K562 (cell line): ENCODE results near the gene ITGA2B. TPM values are rescaled to one million over a fixed set of nuclear protein-coding genes. Genes with fewer than 3 reads are reported as not detected.
A peak's percentile ranks its signal among the peaks of the same experiment; 100 is the strongest.

Experiments used
- ATAC-seq: fragments of 200-7000 bp; cut with Tn5 transposase; 3 replicates; pipeline ENCODE4 v1.9.1; 2020; ENCODE audit warnings: moderate library complexity
- BruUV-seq: library from RNA; stranded (reverse); fragments of 400-500 nt; replicated peaks from 2 replicates; lab custom pipeline; 2021; lab: Mats Ljungman, UMichigan
- CTCF ChIA-PET: fragments of 300-600 bp; formaldehyde crosslinking; extraction: SDS; loops from one replicate; lab custom pipeline; 2021; ENCODE audit warnings: low intra/inter-chr PET ratio; lab: Yijun Ruan, JAX
- POLR2A ChIA-PET: fragments of 300-600, 350-650 bp; sonication (Branson Sonifier 250); formaldehyde crosslinking; extraction: SDS; loops from one replicate; lab custom pipeline; 2021; ENCODE audit warnings: antibody characterized with exemption, inconsistent platforms; lab: Yijun Ruan, JAX
- DNase-seq, 4 experiments: peaks; one replicate each; pipeline versions ENCODE4 v3.0.0 to v3.0.0-alpha.2; 2011 to 2018; ENCODE audit warnings: low spot score in 3 of 4, mixed read lengths in 3 of 4; ENCODE audit errors: extremely low read depth in 1 of 4
- FAIRE-seq: peaks from 2 replicates; lab custom pipeline; 2011; peaks lifted over from hg19 to GRCh38; lab: Jason Lieb, UNC
- H2AFZ ChIP-seq: 2 replicates; pipeline ENCODE4 v1.6.0; 2011; ENCODE audit warnings: low read depth, low read length, control low read depth, inconsistent platforms
- H3K27ac ChIP-seq: fragments of 200-600 bp; 3 replicates; pipeline ENCODE4 v1.8.0; 2011; ENCODE audit warnings: low read depth, mild to moderate bottlenecking, control low read depth, inconsistent platforms, low read length, moderate library complexity, mixed read lengths; ENCODE audit errors: extremely low read depth
- H3K27me3 ChIP-seq, 2 experiments: fragments of 300-600 bp in 1 of 2; 2 replicates in 1 of 2; 3 replicates in 1 of 2; pipeline versions ENCODE4 v1.6.0 to v1.8.0; 2011; ENCODE audit warnings: inconsistent platforms in 2 of 2, low read length in 2 of 2, mild to moderate bottlenecking in 1 of 2, mixed read lengths in 1 of 2, moderate library complexity in 1 of 2; ENCODE audit not compliant: control insufficient read depth in 2 of 2, insufficient read depth in 2 of 2
- H3K36me3 ChIP-seq: fragments of 300-600 bp; 3 replicates; pipeline ENCODE4 v1.8.0; 2011; ENCODE audit warnings: mild to moderate bottlenecking, low read length, inconsistent platforms; ENCODE audit not compliant: control insufficient read depth, insufficient read depth
- H3K4me1 ChIP-seq, 2 experiments: fragments of 200-600 bp in 1 of 2; replicated peaks in 1 of 2; 2 replicates in 1 of 2; 3 replicates in 1 of 2; pipeline versions ENCODE4 v1.5.1 to v1.8.0; 2011; ENCODE audit warnings: inconsistent platforms in 2 of 2, low read length in 2 of 2, mild to moderate bottlenecking in 1 of 2, mixed read lengths in 1 of 2, moderate library complexity in 1 of 2; ENCODE audit not compliant: control insufficient read depth in 2 of 2, insufficient read depth in 2 of 2
- H3K4me2 ChIP-seq: 2 replicates; pipeline ENCODE4 v1.6.1; 2011; ENCODE audit warnings: low read length, control low read depth, inconsistent platforms, mixed read lengths; ENCODE audit not compliant: insufficient read depth
- H3K4me3 ChIP-seq: fragments of 200-600 bp; sonication (generic), shearing (Covaris generic); 2 replicates; pipeline ENCODE4 v1.5.1; 2016; ENCODE audit warnings: control low read depth, inconsistent platforms
- H3K79me2 ChIP-seq: fragments of 200-600 bp; 3 replicates; pipeline ENCODE4 v1.8.0; 2011; ENCODE audit warnings: low read length, inconsistent platforms; ENCODE audit not compliant: control insufficient read depth, insufficient read depth
- H3K9ac ChIP-seq, 2 experiments: 2 replicates each; pipeline versions ENCODE4 v1.6.0 to v1.6.1; 2011; ENCODE audit warnings: low read depth in 2 of 2, low read length in 2 of 2, control low read depth in 1 of 2, inconsistent platforms in 1 of 2, mild to moderate bottlenecking in 1 of 2, mixed read lengths in 1 of 2; ENCODE audit not compliant: insufficient read depth in 1 of 2
- H3K9me1 ChIP-seq: one replicate; pipeline ENCODE4 v1.6.0; 2011; ENCODE audit warnings: inconsistent platforms, mild to moderate bottlenecking, low read length, moderate library complexity; ENCODE audit not compliant: control insufficient read depth, insufficient read depth
- H3K9me3 ChIP-seq: replicated peaks from 2 replicates; pipeline ENCODE4 v1.5.1; 2011; ENCODE audit warnings: low read depth, low read length, inconsistent platforms; ENCODE audit not compliant: control insufficient read depth, insufficient read depth
- H4K20me1 ChIP-seq: replicated peaks from 2 replicates; pipeline ENCODE4 v1.6.1; 2011; ENCODE audit warnings: low read length, inconsistent platforms, mixed read lengths; ENCODE audit not compliant: control insufficient read depth, insufficient read depth
- HDGF ChIP-seq: fragments of 450-650 bp; IDR thresholded peaks from 2 replicates; pipeline ENCODE4 v1.6.1; 2016
- NFIC ChIP-seq: fragments of 450-650 bp; IDR thresholded peaks from 2 replicates; pipeline ENCODE4 v1.6.1; 2017; ENCODE audit warnings: mild to moderate bottlenecking, inconsistent platforms
- NR2C2 ChIP-seq, 2 experiments: fragments of 200-800 bp in 1 of 2; sonication (Bioruptor generic) in 1 of 2; sonication (generic) in 1 of 2; formaldehyde crosslinking in 1 of 2; IDR thresholded peaks; 2 replicates each; pipeline versions ENCODE4 v1.6.1 to v1.8.0; 2016 to 2022; ENCODE audit warnings: mild to moderate bottlenecking in 1 of 2, missing compliant biosample characterization in 1 of 2, missing genetic modification characterization in 1 of 2, missing genetic modification reagents in 1 of 2
- PCBP2 ChIP-seq: fragments of 200-400 bp; formaldehyde crosslinking; IDR thresholded peaks from 2 replicates; pipeline ENCODE4 v1.6.1; 2018; ENCODE audit warnings: low read length, low read depth, mild to moderate bottlenecking, moderate library complexity; ENCODE audit not compliant: poor library complexity, severe bottlenecking
- ZNF134 ChIP-seq: fragments of 250-450 bp; sonication (Bioruptor Pico); conservative IDR thresholded peaks from 2 replicates; pipeline ENCODE4 v1.4.0; 2020
- ZZZ3 ChIP-seq: fragments of 450-650 bp; IDR thresholded peaks from 2 replicates; pipeline ENCODE4 v1.6.1; 2016; ENCODE audit warnings: antibody characterized with exemption, mild to moderate bottlenecking, moderate library complexity
- WGBS: fragments of 100-300 bp; shearing (Covaris generic); methylation state at CpG from one replicate; pipeline ENCODE4 v1.1.6; 2016; ENCODE audit warnings: low coverage, mixed read lengths; ENCODE audit not compliant: insufficient coverage; ENCODE audit errors: missing lambda C conversion rate; 5-methylcytosine and 5-hydroxymethylcytosine counted together
- in situ Hi-C: fragments of 300-500 bp; cut with MboI; formaldehyde crosslinking; loops from 4 replicates; pipeline ENCODE4 v1.15.0; 2018; ENCODE audit warnings: inconsistent platforms, mixed read lengths
- intact Hi-C: fragments of 100-400 bp; cut with micrococcal nuclease; formaldehyde crosslinking; loops from 2 replicates; pipeline ENCODE4 v1.14.2; 2022
- polyA plus RNA-seq, 8 experiments: library from polyadenylated mRNA; depleted of rRNA in 4 of 8; stranded (reverse) in 5 of 8; unstranded in 3 of 8; fragments of >200 nt; fragmentation: Nextera tagmentation in 2 of 8; fragmentation: Illumina TruSeq in 1 of 8; extraction: Ambion mirVana in 2 of 8; extraction: Trizol in 1 of 8; gene quantifications; 2 replicates each; pipeline versions ENCODE4 v1.2.1 to v1.2.3, GENCODE V29; 2011 to 2014; ENCODE audit warnings: inconsistent platforms in 1 of 8, missing spikeins in 1 of 8
- total RNA-seq, 7 experiments: library from RNA; depleted of rRNA in 6 of 7; stranded (reverse); fragments of >200 nt in 6 of 7; fragmentation: Illumina TruSeq in 2 of 7; extraction: Trizol in 2 of 7; gene quantifications; 2 replicates each; pipeline versions ENCODE4 v1.2.1 to v1.2.3, GENCODE V29; 2011 to 2021; ENCODE audit warnings: low replicate concordance in 1 of 7

Gene ITGA2B
- total and polyA plus RNA-seq, 9 of the 15 experiments (the other 6 are each of a cell fraction or from before 2014, with no cell fraction given) = 1.1 to 26.4 (median 5.6) TPM

- Histone ChIP-seq H3K27me3 (no peaks in the 10 kb centered on the region; a peak in 1 of 5 replicates), H2AFZ (no peak overlapping the region), H3K9me1 (no peaks in the 10 kb centered on the region), H4K20me1 (peaks cover 9% of the 10 kb centered on the region), H3K9ac (no peak overlapping the region; a peak in 1 of 4 replicates), H3K4me2 (no peak overlapping the region), H3K4me1 (peaks cover 0 to 28% of the 10 kb centered on the region in 2 experiments; a peak in 3 of 5 replicates), H3K79me2 (no peaks in the 10 kb centered on the region), H3K27ac (no peak overlapping the region), H3K4me3 (no peak overlapping the region), H3K9me3 (no peaks in the 10 kb centered on the region), H3K36me3 (no peaks in the 10 kb centered on the region)
- ChIA-PET POLR2A (interaction anchor here (0.5 to 2.4 kb wide), 8 partner anchors 10 to 190 kb away, joined by 3 to 15 read pairs (median 4); no protein-coding TSS in a partner anchor), CTCF (no interaction called here)
- TSS peak; percentile 38 for BruUV-seq
- 47% methylated on average over 8 of the region's 11 CpGs for WGBS
- no peak for TF ChIP-seq ZNF134 (CRISPR knock-in tag)
- TF ChIP-seq NFIC = peak; percentile 39; the same call in 1 of the 2 replicates
- no peak for TF ChIP-seq HDGF
- TF ChIP-seq NR2C2 (CRISPR knock-in tag; IDR thresholded peaks at IDR 0.05) = no peak
- TF ChIP-seq NR2C2 (tag; IDR thresholded peaks at IDR 0.05) = no peak
- TF ChIP-seq ZZZ3 = no peak
- TF ChIP-seq PCBP2 = no peak
- DNase-seq (no peak), ATAC-seq (no peak), FAIRE-seq (no peak)
- intact Hi-C loops (no loop called here), in situ Hi-C loops (no loop called here)
Observed at GRCh38 chr17:44361292-44362260, 27.9 kb downstream of the ITGA2B start.
